MM.1S (cell line): ENCODE results near the gene SLC25A41.

ENCODE experiments used
- EZH2 ChIP-seq: fragments of 300-600 bp; sonication (generic); optimal IDR thresholded peaks from 2 replicates; pipeline ENCODE3; 2017; ENCODE audit warnings: low read depth, mild to moderate bottlenecking, antibody characterized with exemption, low read length, mixed read lengths
- TF ChIP-seq, protein P1 (sequence below): fragments of 300-600 bp; sonication (generic); IDR thresholded peaks from 2 replicates; pipeline ENCODE4 v1.5.1; 2016; ENCODE audit warnings: antibody characterized with exemption, low read length, mixed read lengths

DNA sequence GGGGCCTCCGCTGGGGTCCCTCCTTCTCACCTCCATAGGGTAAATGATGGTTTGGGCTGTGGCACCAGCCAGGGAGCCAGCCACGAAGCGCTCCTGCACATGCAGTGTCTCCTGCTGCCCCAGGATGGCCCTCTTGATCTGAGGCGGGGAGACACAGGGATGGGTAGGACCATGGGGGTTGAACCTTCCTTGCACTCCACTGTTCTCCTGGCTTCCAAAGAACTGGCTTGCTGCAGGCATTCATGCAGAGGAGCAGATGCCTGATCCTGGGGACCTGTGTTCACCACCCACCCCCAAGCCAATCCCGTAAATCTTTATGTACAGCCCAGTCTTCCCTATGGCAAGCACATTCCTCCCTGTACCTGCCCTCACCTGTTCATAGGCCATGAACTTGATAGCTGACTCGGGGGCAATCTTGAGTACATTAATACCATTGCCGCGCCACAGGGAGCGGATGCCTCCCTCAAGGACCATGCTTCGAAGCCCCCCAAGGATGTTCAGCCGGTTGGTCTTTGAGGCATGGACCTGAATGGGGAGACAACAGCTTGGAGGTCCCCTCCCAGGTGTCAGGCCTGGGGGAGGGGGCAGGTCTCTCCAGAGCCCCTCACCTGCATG lies 20.5 kb upstream of the SLC25A41 start:
- TF ChIP-seq, protein P1, sequence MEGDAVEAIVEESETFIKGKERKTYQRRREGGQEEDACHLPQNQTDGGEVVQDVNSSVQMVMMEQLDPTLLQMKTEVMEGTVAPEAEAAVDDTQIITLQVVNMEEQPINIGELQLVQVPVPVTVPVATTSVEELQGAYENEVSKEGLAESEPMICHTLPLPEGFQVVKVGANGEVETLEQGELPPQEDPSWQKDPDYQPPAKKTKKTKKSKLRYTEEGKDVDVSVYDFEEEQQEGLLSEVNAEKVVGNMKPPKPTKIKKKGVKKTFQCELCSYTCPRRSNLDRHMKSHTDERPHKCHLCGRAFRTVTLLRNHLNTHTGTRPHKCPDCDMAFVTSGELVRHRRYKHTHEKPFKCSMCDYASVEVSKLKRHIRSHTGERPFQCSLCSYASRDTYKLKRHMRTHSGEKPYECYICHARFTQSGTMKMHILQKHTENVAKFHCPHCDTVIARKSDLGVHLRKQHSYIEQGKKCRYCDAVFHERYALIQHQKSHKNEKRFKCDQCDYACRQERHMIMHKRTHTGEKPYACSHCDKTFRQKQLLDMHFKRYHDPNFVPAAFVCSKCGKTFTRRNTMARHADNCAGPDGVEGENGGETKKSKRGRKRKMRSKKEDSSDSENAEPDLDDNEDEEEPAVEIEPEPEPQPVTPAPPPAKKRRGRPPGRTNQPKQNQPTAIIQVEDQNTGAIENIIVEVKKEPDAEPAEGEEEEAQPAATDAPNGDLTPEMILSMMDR = no peak
- TF ChIP-seq EZH2 = no peak
